GM10266 (cell line): ENCODE measurements around the gene P4HTM.
A peak's percentile ranks its signal among the peaks of the same experiment; 100 is the strongest.
"Not testable (repeated sequence)": the region's sequence is repeated elsewhere in the genome, so short reads cannot be mapped to it uniquely, and the experiment has no call there.

Source experiments
- DNase-seq: peaks from one replicate; pipeline ENCODE4 v3.0.0; 2012; ENCODE audit errors: extremely low spot score
- TF ChIP-seq, protein P1 (sequence below): IDR thresholded peaks from 2 replicates; pipeline ENCODE4 v1.5.1; 2012; ENCODE audit warnings: mild to moderate bottlenecking, low read depth; ENCODE audit not compliant: control insufficient read depth, insufficient read depth; ENCODE audit errors: missing control alignments

P4HTM gene

DNA sequence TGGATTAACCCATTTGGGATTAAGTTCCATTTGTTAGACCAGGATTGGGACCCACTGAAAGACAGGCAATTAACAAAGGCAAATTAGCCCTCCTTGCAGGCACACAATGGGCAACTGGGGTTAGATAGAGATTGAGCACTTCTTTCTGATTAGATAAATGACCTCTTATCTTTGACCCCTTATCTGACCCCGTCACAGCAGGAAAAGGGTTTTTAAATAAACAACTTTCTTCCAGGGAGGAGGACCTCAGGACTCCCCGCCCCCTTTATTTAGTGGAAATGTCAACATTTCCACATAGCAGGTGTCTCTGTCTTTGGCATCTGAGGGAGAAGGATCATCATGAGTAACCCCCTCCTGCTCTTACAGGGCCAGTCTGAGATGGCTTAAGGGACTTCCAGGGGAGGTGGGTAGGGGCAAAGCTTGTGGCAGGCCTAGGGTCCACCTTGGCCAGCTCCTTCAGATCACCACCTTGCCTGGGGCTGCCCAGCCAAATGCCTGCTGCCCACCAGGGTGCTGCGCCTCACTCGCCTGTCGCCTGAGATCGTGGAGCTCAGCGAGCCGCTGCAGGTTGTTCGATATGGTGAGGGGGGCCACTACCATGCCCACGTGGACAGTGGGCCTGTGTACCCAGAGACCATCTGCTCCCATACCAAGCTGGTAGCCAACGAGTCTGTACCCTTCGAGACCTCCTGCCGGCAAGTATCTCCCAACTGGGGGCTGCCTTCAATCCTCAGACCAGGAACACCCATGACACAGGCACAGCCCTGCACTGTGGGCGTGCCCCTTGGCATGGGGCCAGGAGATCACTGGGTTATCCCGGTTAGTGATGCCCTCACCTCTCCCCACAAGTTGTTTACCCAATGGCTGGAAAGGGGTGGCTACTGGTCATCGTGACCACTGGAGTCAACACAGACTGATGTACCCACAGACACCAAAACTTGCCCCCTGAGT lies 14.6 kb downstream of the P4HTM start:
- TF ChIP-seq, protein P1, sequence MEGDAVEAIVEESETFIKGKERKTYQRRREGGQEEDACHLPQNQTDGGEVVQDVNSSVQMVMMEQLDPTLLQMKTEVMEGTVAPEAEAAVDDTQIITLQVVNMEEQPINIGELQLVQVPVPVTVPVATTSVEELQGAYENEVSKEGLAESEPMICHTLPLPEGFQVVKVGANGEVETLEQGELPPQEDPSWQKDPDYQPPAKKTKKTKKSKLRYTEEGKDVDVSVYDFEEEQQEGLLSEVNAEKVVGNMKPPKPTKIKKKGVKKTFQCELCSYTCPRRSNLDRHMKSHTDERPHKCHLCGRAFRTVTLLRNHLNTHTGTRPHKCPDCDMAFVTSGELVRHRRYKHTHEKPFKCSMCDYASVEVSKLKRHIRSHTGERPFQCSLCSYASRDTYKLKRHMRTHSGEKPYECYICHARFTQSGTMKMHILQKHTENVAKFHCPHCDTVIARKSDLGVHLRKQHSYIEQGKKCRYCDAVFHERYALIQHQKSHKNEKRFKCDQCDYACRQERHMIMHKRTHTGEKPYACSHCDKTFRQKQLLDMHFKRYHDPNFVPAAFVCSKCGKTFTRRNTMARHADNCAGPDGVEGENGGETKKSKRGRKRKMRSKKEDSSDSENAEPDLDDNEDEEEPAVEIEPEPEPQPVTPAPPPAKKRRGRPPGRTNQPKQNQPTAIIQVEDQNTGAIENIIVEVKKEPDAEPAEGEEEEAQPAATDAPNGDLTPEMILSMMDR: no peak
- DNase-seq: no peak

DNA sequence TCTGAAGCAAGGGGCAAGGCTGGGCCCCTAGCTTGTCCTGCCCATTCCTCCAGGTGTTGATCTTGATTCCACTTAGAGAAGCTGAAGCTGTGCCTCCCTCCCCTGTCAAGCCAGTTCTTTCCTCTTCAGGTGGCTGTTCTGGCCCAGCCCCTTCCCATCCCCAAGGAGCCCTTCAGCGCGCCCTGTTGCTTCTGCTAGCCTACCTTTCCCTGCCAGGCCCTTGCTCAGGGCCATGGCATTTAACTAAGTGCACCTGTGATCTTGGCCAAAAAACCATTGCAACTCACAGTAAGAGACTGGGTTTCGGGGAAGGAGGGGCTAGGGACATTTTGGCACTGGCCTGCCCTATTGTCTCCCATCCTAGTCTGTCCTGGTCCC lies 15.3 kb downstream of the P4HTM start:
- no peak for DNase-seq
- TF ChIP-seq, protein P1: no peak

DNA sequence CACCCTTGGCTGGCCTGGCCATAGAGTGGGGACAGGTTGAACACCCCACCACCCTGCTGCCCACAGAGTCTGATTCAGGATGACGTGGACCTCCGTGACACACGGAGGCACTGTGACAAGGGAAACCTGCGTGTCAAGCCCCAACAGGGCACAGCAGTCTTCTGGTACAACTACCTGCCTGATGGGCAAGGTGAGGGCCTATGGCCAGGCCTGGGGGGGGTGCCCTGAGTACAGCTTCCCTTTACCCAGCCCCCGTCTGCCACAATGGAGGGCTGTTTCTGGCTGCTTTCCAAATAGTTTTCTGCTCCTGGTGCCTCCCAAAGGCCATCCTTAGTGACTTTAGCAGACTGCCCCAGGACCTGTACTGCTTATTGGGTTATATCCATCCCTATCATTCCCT lies 16.0 kb downstream of the P4HTM start:
- TF ChIP-seq, protein P1: no peak
- no peak for DNase-seq

DNA sequence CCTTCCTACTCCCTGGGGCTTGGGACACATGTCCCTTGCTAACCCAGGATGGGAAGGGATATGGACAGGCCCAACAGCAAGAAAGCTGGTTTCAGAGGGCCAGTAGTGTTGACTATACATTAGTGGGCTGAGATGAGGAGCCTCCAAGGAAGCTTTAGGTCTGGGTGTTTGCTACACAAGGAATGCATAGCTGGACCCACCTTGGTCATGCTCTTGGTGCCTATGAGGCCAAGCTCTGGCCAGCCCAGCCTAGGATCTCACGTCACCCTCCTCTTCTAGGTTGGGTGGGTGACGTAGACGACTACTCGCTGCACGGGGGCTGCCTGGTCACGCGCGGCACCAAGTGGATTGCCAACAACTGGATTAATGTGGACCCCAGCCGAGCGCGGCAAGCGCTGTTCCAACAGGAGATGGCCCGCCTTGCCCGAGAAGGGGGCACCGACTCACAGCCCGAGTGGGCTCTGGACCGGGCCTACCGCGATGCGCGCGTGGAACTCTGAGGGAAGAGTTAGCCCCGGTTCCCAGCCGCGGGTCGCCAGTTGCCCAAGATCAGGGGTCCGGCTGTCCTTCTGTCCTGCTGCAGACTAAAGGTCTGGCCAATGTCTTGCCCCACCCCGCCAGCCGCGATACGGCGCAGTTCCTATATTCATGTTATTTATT lies 16.5 kb downstream of the P4HTM start:
- TF ChIP-seq, protein P1: no peak
- no peak for DNase-seq

DNA sequence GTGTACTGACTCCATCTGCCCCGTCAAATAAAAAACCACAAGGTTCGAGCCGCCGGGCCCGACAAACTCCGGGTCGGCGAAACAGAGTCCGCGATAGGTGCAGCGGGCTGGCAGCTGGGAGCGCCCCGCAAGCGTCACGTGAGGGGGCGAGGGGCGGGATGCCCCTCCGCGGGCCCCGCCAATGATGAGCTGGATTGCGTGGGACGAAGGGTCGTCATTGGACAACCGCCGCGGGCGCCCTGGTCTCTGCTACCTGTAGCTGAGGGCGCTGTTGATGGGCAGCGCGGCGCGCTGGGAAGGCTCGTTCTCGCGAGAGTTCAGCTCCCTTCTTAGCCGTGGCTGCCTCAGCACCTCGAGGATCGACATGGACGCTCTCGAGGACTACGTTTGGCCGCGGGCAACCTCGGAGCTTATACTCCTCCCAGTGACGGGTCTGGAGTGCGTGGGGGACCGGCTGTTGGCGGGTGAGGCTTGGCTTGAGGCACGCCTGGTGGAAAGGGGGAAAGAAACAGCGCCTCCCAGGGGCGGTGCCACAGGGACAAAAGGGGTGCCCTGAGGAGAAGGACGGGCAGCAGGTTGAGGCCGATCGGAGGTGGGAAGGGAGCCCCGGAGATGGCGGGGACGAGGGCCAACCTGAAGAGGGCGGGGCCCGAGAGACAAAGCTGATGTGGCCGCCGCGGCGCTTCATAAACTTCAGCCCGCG lies 17.2 kb downstream of the P4HTM start, which contains the start of gene WDR6:
Gene WDR6 (plus strand): TSS at position 324 of the 703 bp plus-strand sequence. CDS start 41 bp downstream, at position 365.
- TF ChIP-seq, protein P1: peak; percentile 44
- DNase-seq: peak; percentile 96

DNA sequence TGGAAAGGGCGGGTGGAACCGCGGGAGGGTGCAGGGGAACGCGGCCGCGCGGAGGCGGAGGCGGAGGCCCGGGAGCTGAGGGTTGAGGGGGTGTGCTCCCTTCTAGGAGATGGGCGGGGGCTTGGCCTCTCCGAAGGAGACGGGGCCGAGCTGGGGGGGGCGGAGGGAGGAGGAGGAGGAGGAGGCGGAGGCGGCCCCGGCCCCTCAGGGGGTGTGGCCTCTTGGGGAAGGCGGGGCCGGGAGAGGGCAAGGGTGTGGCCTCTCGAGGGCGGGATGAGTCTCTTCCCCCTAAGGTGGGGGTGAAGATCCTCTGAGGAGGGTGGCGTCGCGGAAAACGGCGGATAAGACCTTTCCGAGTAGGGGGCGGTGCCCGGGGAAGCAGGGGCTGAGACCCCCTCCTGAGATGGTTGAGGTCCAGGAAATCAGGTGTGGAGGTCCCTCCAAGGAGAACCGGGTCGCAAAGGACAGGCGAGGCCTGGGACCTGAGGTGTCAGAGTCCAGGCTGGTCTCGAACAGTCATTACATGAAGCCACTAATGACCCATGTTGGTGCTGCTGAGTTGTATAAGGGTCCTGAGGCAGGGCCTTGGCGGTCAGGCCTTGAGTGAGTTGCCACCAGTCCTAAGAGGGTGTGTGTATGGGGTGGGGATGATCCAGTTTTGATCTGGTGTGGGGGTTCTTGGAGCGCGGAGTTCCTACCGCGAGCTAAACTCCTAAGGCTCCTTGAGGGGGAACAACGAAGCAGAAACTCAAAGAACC lies 17.9 kb downstream of the P4HTM start:
- TF ChIP-seq, protein P1: no peak
- DNase-seq: peak; percentile 86

DNA sequence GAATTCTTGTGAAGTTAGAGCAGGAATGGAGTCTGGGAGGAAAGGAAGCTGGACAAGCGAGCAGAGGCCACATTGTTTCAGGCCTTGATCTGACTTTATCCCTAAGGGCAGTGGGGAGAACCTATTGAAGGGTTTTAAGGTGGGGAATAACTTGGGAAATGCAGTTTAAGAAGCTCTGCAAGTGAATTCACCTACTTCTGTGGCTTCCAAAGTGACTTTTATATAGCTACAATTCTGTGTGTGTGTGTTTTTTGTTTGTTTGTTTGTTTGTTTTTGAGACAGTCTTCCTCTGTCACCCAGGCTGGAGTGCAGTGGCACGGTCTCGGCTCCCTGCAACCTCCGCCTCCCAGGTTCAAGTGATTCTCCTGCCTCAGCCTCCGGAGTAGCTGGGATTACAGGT lies 18.6 kb downstream of the P4HTM start:
- not testable (repeated sequence) for DNase-seq
